Stimulated activated CD4-positive, alpha-beta T cell treated with anti-CD3 and anti-CD28 coated beads, Interleukin-4, amount 100 ng/mL, for 48 hours (primary cell): Measurements from ENCODE around the gene NSD2.
"Not testable (repeated sequence)": the region's sequence is repeated elsewhere in the genome, so short reads cannot be mapped to it uniquely, and the experiment has no call there.

Source experiments
- DNase-seq, 2 donors: peaks; one replicate each; pipeline ENCODE4 v3.0.0-alpha.2; 2020; ENCODE audit warnings: low read depth in 2 of 2

The NSD2 gene

GRCh38 chr4:2003361-2003760 is 132.2 kb downstream of the NSD2 start:
- DNase-seq: not testable (repeated sequence)

- DNase-seq: no peak
Measured at GRCh38 chr4:2006367-2006766, 135.2 kb downstream of the NSD2 start.

- DNase-seq: no peak
Measured at GRCh38 chr4:2006956-2007653, 135.9 kb downstream of the NSD2 start.

- no peak for DNase-seq
Measured at GRCh38 chr4:2007804-2008670, 136.8 kb downstream of the NSD2 start.

- DNase-seq: no peak
Measured at GRCh38 chr4:2008671-2008920, 137.4 kb downstream of the NSD2 start.

- DNase-seq: peak; percentile 91 to 93
Measured at GRCh38 chr4:2008921-2009650, 137.9 kb downstream of the NSD2 start, which contains the start of gene NELFA. TSS of gene NELFA (minus strand) at chr4:2008974. CDS start at chr4:2008959, 15 bp downstream.

- DNase-seq: peak; percentile 30 to 33
Measured at GRCh38 chr4:2009651-2010233, 138.5 kb downstream of the NSD2 start.

- DNase-seq: no peak
Measured at GRCh38 chr4:2011583-2011982, 140.4 kb downstream of the NSD2 start.

GRCh38 chr4:2015008-2015407 is 143.8 kb downstream of the NSD2 start:
- DNase-seq: no peak

GRCh38 chr4:2021358-2022018 is 150.3 kb downstream of the NSD2 start:
- DNase-seq: not testable (repeated sequence)

- no peak for DNase-seq
Measured at GRCh38 chr4:2024683-2025082, 153.5 kb downstream of the NSD2 start.

GRCh38 chr4:2025817-2026216 is 154.6 kb downstream of the NSD2 start:
- DNase-seq: no peak

GRCh38 chr4:2027120-2027519 is 155.9 kb downstream of the NSD2 start:
- DNase-seq: not testable (repeated sequence)

GRCh38 chr4:2031161-2031560 is 160.0 kb downstream of the NSD2 start:
- DNase-seq: not testable (repeated sequence)
